Stimulated activated CD8-positive, alpha-beta memory T cell treated with anti-CD3 and anti-CD28 coated beads, Interleukin-7, amount 100 ng/mL, for 1 hour (primary cell): ENCODE data around the gene C13orf42.

Experiments used
- DNase-seq, 2 donors: peaks; one replicate each; pipeline ENCODE4 v3.0.0-alpha.2; 2020; ENCODE audit warnings: low read depth in 2 of 2

Gene C13orf42

DNA sequence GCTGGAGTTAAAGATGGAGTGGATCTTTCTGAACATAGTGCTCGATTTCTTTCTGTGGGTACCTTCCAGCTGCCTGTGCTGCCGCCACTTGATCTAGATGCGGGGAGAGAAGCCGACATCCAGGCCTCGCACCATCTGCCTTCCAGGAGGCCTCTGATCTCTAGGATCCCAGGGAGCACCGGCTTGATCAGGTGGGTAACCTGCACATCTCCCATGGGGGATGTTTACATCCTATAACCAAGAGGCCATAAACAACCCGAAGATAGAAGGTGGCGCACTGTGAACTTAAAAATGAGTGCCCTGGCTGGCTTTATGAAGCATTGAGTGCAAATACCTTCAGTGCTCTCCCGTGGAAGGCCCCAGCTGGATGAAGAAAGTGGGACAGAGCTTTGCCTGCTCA lies at the start of gene C13orf42:
C13orf42 (minus strand) TSS at position 101 of the 400 bp plus-strand sequence; CDS start at position 36, 65 bp downstream.
- DNase-seq, result no peak

DNA sequence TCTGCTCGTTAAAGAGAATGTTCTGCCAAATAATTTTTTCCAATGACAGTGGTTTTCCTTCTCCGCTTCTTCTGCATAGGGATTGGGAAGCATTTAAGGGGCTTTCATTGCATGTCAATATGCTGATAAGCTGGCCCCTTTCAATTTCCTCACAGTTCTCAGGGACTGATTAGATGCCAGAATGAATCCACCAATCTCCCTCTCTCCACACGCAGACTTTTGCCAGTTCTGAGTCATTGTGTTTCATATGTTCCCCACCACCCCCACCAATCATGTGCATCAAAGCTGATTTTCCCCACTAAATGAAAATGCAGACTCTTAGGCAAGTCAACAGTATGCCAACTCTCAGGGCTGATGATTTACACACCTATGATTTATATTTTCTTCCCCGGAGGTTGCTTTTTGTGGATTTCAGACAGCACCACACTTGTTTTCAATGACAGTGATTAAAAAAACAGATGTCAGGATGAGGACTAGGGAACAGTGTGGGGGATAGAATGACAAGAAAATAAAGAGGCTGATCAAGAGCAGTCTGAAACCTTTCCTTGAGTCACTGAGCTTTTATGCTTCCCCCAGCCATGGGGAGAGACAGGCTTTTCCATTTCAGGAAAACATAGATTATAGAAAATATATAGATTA lies 47.9 kb upstream of the C13orf42 start:
- no peak for DNase-seq

DNA sequence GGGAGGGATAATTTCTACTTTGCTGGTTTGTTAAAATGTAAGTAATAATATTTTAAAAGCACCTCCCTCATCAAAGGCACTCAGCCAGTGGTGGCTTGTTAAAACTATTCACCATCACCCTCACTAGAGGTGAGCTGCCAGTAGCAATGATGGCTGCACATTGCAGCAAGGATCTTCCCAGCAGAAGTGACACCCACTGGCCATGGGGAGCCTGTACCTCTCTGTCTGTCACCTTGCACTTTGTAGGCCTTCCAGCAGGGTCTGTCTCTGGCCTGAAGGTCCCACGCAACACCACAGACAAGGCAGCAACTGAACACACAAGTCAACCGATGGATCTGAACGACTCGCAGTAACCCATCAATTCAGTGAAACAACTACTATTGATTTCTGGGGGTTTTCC lies 47.3 kb upstream of the C13orf42 start:
- DNase-seq, result no peak

DNA sequence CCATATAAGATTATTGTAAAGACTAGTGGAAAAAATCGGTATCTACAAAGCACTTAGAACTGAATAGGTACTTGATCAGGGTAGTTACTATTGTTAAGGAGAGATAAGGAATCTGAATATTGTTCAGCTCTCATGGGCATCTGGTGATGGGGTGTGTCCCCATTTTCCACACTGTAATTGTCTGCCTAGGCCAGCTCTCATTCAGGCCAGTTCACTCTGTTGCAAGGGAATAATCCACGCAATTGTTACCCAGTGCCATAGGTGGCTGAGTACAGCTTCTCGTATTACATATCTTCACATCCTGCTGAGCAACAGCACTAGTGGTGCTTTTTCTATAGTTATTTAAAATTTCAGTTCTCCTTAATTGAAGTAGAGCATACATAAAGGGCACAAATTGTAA lies 45.6 kb upstream of the C13orf42 start:
- DNase-seq, result no peak

DNA sequence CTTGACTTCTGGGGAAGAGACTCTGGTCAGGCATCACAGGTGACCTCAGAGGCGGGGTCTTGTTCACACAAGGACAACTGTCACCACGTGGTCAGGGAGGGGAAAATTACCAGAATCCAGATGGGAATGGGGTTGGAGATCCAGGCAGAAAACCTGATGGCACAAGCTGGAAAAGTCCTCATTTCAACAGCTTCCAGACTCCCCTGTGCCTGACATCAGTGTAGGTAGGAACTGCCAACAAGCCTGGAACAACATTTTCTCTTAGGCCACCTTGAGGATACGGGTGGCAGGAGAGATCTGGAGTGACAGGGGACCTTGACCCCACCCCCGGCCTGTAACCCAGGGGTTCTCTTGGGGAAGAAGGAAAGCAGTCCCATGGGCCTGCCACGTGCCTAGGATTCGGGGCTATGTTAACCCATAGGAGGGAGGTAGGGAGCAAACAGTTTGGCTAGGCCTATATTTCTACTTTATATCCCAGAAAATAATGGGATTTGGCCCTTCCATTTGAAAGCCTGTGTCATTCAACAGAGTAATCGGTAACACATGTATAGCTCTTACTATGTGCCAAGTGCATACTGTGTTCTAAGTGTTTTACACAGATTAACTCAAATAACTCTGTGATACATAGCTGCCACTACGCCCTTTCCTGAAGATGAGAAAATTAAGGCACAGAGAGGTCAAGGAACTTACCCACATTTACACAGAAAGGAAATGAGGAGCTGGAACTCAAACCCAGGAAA lies 44.9 kb upstream of the C13orf42 start:
- DNase-seq, result no peak

DNA sequence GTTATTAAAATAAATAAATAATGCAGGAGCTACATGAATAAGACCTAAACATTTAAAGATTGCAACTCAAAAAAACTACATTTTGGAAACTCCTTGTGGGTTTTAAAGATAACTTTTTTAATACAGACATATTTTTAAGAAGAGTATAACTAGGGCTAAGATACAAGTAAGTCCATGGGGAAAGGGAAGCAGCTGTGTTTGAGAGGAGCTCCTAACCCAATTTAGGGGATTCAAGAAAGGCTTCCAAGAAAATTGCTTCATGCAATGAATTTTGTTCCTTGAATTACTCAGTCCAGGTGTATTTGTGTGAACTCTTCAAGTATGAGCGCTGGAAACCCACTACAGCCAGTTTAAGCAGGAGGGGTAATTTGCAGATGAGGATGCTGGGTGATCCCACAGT lies 44.1 kb upstream of the C13orf42 start:
- no peak for DNase-seq

DNA sequence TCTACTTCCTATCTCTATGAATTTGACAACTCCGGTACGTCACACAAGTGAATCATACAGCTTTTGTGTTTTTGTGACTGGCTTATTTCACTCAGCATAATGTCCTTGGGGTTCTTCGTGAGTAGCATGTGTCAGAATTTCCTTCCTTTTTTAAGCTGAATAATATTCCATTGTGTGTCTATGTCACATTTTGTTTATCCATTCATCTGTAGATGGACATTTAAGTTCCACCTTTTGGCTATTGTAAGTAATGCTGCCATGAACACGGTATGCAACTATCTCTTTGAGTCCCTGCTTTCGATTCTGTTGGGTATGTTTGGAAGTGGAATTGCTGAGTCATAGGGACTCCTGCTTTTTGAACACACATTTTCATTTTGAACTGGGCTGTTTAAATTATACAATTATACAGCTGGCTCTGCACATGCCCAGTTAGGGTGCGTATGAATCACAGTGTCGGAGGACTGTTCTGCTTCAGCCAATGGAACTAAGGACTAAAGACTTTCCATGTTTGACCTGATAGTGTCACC lies 43.0 kb upstream of the C13orf42 start:
- no peak for DNase-seq

DNA sequence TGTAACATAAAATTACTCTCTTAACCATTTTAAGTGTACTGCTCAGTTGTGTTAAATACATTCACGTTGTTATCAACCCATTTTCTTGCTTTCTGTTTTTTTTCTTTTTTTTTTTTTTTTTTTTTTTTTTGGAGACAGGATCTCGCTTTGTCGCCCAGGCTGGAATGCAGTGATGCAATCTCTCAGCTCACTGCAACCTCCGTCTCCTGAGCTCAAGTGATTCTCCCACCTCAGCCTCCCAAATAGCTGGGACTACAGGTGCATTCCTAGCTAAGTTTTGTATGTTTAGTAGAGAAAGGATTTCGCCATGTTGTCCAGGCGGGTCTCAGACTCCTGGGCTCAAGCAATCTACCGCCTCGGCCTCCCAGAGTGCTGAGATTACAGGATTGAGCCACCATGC lies 42.5 kb upstream of the C13orf42 start:
- no peak for DNase-seq

DNA sequence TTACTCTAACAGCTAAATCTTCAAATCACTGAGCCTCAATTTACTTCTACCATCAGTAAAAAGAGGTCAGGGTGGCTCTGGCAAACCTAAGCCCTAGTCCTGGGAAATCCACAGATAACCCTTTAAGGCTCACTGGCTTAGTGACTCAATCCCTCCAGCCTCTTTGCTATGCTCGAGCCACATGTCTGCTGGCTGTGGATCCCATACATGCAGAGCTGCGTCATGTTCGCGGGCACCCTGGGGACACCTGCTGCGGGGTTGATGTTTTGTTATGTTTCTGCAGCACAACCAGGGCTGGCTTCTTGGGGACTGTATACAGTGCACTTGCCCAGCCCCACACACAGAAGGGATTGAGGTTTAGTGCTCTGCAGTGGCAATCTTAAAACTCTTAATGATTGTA lies 41.6 kb upstream of the C13orf42 start:
- no peak for DNase-seq

DNA sequence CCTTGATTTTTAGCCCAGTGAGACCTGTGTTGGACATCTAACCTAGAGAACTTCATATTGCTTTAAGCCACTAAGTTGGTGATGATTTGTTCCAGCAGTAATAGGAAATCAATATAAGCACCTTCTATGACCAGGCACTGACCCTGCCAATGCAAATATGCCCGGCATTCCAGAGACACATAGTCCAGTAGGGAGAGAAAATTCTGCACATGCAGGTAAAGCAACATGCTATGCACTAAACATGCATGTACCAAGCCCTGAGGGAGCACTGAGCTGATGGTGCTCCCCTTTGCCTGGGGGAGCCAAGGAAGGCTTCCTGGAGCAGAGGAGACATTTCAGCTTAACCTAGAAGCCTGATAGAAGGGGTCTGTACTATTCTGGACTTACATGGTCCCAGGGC lies 40.4 kb upstream of the C13orf42 start:
- DNase-seq, result no peak

DNA sequence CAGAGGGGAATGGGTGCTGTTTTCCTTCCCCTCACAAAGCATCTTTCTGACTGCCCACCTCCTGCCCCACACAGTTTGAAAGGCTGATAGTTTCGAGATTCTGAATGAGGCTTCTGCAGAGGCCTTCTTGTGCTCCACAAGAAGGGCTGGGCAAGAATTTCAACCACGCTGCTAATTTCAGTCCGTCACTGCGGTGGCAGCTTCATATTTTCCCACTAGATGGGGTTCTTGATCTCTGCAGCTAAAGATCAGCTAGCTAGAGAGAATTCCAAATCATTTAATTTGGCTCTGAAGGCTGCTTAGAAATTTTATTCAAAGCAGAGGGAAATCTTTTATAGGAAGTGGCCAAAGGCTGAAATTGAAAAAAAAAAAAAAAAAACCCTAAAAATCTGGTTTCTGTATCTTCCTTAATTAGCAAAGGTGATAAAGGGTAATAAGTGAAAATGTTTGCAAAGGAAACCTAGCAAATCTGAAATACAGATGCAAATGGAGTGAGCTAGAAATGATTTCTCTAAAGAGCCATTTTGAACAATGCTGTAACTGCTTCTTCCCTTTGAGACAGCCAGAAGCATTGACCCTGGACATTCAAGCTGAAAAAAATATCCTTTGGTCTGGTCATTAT lies 38.0 kb upstream of the C13orf42 start:
- no peak for DNase-seq

DNA sequence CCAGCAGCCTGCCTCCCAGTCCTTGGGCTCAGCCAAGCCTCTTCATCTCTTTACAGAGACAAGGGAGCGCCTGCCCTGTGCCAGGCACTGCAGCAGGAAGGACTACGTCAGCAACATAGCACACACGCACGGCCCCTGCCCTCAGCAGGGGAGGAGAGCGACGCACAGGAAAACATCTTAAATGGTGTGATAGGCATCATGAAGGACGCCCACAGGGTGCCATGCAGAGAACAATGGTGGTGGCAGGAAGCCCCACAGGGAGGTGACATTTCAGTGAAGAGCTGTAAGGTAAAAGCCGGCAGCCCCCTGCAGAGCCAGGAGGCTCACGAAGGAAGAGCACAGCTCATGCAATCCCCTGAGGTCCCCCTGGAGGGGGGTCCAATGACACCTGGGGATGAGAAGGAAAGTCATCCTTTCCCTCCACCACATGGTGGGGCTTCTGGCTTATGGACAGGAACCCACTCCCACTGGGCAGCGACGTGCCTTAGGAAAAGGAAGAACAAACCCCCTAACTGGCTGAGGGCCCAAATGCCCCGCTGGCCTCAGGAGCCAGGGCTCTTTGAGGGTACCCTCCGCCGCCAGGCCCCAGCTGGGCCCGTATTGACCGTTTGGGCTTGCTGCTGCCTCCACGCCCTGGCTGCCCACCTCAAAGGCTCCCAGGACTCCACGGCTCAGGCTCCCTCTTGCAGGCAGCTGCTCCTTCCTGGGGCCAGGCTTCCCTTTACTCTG lies 37.3 kb upstream of the C13orf42 start:
- DNase-seq, result no peak

DNA sequence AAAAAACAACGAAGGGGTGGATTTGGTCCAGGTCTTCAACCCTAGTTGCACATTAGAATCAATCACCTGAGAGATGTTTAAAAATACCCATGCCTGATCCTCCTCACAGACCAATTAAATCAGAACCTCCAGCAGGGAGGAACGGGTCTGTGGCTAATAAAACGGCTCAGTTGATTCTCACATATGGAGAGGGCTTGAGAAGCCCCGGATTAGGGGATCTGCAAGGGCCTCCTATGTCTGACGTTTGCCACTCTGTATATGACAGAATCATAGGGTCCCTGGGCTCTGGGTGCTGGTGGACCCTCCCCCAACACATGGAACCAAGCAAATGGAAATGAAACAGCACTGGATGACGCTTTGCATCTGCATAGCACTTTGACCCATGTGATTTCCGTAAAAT lies 36.7 kb upstream of the C13orf42 start:
- DNase-seq, result no peak

DNA sequence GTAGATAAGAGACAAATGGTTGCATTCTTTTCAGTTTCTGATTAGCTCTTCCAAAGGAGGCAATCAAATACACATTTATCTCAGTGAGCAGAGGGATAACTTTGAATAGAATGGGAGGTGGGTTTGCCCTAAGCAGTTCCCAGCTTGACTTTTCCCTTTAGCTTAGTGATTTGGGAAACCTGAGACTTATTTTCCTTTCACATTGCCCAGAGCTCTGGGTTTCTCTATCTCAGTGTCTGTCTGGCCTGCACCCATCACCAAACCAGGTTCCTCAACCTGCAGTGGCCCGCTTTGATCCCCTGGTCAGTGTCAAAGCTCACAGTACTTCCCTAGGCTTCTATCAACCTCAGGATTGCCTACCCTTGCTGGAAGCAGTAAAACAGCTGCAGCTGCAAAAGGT lies 35.6 kb upstream of the C13orf42 start:
- no peak for DNase-seq

DNA sequence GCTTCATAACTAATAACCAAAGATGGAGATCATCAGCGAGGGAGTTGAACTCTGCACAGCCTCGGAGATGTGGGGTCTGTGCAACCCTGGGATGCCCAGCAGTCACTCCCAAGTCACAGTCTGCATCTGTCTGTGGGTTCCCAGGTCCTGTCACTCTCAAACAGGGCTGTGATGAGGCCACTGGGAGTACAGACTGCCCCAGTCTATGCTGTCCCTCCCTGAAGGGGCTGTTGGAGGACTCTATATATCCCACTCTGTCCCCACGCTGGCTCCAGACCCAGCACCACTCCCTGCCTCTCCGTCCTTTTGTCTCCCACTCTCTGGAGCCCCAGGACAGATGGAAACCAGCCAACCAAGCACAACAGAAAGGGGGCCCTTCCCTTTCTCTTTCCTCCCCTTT lies 26.2 kb upstream of the C13orf42 start:
- no peak for DNase-seq

DNA sequence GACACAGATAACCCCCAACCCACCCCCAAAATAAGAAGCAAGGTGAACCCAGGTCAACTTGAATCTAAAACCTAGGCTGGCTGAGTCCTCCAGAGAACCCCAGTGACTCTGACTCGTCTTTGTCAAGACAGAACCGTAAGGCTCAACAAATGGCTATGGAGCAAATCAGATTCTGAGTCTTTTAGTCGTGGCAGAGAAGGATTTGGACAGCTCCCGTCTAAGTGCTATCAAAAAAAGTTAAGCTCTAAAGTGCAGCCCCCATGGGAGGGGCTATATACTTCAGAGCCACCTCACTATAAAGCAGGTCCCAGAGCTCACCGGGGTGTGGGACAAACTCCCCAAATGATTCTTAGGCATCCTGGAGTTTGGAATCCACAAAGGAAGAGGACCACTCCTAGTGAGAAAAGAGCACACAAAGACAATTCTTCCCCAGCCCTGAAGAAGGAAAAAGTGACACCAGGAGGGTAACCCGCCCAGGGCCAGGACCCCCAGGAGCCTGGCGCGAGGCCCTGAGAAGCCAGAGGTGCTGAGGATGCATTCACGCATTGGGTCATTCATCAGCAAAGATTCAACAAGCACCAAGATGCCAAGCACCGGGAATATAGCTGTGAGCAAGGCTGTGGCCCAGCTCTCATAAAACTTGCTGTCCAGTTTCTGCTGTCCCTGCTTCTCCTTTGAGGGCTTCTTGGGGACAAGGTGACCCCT lies 25.4 kb upstream of the C13orf42 start:
- DNase-seq, result no peak

DNA sequence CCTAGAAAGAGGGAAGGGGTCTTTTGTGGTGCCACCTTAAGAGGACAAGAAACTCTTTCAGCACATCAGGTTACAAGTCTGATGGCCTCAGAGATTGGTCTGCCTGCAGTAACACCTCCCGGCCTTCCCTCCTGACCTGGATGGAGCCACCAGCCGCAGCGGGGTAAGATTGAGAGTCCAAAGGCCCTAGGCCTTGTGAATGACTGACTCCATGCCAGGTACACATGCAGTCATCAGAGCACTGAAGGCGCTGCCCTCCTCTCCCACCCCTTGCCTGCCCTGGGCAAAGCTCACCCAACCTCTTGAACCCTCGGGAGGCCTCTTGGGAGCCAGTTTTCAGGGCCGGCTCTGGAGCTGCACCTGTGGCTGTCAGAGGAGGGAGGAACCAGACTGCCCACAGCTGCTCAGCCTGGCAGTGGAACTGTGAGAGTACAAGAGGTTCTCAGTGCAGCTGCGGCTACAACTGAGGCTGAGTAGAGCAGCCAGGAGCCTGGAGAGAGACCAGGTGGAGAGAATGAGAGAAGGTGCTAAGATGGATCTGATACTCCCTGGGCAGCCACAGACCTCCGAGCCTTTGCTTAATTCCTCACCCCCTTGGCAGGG lies 23.8 kb upstream of the C13orf42 start:
- no peak for DNase-seq

DNA sequence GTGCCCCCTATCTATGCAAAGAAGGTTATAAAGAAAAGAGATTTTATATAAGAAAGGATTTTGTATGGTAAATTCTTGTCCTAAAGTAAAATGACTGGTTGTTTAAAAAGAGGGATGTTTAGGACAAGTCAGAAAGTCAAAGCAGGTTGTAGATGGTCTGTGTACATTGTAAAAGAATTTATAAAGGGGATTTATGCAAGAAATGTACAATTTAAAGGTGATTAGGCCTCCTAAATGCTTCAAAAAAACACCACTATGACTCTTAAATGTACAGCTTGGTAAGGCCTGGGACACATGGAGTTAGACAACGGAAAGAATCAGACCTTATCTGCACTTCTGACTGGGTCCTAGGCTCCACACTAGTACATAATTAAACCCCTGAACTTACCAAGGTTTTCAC lies 19.3 kb upstream of the C13orf42 start:
- DNase-seq, result no peak

DNA sequence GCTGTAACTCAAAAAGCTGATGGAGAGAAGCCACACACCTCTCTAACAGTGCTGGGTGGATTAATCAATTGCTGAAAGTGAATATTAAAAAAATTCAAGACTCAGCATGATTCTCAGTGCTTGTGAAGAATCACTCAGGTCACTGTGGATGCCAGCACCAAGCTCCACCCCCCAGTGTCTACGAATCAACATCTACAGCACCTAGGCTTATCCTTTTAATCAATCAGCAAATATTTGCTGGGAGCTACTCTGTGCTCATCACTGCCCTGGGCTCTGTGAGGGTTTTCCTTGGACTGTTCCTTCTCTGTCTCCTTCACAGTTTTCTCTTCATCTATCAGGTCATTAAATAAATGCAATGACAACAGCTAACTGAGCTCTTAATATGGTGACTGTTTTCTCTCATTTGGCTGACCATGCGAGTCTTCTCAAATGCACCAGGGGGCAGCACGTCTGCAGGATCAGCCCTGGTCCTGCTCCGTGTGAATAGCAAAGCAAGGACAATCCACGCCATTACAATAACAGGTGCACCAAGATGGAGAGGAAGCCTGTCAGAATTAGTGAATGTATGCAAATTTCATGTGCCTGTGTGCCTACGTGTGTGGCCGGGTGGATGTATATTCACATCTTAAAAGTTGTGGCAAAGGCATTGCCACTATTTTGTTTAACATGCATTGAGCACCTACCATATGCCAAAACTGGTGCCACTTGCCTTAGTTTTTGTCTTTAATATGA lies 14.6 kb upstream of the C13orf42 start:
- no peak for DNase-seq

DNA sequence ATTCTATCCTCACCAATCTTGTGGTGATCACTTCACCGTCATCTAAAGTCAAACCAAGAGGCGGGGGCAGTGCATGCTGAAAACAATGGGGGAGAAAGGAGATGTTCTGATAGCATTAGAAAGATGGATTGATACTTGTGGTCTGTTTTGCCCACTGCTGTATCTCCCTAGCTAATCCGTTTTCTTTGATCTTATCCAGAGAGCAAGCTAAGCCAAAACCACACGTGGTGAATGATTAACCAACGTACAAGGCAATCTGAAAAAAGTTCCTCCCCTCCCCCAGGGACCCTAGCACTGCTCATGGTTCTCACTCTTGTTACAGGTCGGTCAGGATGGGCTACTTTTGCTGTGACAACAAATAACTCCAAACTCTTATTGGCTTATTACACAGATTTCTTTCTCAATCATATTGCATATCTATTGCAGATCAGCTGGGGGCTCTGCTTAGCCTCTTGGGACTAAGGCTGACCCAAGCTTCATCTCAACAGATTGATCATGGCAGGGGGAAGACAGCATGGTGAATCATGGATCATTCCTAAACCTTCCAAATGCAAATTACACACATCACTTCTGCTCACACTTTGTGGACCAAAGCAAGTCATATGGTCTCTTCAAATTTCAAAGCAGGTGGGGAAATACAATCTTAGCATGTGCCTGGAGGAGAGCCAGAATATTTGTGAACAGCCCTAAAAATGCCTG lies 11.9 kb upstream of the C13orf42 start:
- DNase-seq, result no peak
